Fibroblast of skin of left quadriceps (primary cell): Measurements from ENCODE around the gene PLEKHG4.

Experiments
- DNase-seq, 2 experiments: peaks; one replicate each; pipeline ENCODE4 v3.0.0-alpha.2; 2013; ENCODE audit warnings: low read depth in 2 of 2

The PLEKHG4 gene, protein sequence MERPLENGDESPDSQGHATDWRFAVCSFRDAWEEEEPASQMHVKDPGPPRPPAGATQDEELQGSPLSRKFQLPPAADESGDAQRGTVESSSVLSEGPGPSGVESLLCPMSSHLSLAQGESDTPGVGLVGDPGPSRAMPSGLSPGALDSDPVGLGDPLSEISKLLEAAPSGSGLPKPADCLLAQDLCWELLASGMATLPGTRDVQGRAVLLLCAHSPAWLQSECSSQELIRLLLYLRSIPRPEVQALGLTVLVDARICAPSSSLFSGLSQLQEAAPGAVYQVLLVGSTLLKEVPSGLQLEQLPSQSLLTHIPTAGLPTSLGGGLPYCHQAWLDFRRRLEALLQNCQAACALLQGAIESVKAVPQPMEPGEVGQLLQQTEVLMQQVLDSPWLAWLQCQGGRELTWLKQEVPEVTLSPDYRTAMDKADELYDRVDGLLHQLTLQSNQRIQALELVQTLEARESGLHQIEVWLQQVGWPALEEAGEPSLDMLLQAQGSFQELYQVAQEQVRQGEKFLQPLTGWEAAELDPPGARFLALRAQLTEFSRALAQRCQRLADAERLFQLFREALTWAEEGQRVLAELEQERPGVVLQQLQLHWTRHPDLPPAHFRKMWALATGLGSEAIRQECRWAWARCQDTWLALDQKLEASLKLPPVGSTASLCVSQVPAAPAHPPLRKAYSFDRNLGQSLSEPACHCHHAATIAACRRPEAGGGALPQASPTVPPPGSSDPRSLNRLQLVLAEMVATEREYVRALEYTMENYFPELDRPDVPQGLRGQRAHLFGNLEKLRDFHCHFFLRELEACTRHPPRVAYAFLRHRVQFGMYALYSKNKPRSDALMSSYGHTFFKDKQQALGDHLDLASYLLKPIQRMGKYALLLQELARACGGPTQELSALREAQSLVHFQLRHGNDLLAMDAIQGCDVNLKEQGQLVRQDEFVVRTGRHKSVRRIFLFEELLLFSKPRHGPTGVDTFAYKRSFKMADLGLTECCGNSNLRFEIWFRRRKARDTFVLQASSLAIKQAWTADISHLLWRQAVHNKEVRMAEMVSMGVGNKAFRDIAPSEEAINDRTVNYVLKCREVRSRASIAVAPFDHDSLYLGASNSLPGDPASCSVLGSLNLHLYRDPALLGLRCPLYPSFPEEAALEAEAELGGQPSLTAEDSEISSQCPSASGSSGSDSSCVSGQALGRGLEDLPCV

GRCh38 chr16:67279296-67280089, at the start of gene PLEKHG4:
PLEKHG4 (plus strand) TSS chr16:67279532; CDS start chr16:67280045, 513 bp downstream.
- peak; percentile 50 for DNase-seq

- no peak for DNase-seq
Measured at GRCh38 chr16:67229906-67230808, 49.2 kb upstream of the PLEKHG4 start.

DNA sequence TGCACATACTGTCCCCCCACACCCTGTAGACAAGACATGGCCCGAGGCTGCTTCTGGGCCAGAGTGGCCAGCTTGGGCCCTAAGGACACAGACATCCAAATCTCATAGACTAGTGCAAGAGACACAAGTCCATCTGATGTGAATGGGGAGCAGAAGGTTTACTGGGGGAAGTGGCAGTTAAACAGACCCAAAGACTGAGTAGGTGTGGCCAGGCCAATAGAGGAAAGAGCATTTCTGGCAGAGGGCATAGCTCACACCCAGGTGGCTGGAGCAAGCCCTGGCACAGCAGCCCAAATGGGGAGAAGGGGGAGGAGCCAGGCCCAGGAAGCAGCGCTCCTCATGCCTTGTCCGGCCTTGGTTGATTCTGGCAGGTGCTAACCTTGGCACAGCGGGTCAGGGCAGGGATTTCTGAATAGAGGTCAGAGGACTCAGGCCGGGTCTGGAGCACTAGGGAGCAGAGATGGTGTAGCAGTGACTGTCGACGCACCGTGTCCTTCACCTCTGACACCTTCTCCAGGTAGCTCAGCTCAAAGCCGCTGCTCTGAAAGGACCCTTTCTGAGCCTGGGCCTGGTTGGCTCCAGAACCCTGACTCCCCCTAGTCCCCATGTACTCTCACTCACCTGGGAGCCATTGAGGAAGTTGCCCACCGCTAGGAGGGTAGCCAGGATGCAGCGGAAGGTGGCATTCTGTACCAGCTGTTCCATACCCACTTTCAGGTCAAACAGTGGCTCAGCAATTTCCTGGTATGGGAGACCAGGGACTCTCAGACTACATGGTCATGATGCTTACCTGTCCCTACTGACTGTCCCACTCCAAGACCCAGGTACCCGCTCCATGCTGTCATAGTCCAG, 48.3 kb upstream of the PLEKHG4 start:
- DNase-seq: no peak

DNA sequence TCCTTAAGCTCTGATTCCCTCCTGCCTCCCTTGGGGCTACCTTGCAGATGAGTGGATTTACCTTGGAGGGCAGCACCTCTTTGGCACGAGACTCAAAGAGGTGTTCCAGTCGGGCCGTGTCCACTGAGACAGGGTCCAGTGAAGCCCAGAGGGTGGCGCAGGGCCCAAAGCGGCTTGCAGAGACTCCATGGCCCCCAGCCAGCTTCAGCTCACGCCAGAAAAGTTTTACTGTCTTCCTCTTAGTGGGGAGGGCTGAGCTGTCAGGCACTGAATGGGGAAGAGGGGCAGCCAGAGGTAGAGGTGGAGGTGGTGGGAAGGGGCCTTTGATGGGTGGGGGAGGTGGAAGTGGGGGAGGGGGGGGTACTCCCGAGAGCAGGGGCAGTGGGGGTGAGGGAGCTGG, 45.7 kb upstream of the PLEKHG4 start:
- DNase-seq: no peak

- no peak for DNase-seq
Measured at GRCh38 chr16:67234180-67234597, 45.1 kb upstream of the PLEKHG4 start.

DNA sequence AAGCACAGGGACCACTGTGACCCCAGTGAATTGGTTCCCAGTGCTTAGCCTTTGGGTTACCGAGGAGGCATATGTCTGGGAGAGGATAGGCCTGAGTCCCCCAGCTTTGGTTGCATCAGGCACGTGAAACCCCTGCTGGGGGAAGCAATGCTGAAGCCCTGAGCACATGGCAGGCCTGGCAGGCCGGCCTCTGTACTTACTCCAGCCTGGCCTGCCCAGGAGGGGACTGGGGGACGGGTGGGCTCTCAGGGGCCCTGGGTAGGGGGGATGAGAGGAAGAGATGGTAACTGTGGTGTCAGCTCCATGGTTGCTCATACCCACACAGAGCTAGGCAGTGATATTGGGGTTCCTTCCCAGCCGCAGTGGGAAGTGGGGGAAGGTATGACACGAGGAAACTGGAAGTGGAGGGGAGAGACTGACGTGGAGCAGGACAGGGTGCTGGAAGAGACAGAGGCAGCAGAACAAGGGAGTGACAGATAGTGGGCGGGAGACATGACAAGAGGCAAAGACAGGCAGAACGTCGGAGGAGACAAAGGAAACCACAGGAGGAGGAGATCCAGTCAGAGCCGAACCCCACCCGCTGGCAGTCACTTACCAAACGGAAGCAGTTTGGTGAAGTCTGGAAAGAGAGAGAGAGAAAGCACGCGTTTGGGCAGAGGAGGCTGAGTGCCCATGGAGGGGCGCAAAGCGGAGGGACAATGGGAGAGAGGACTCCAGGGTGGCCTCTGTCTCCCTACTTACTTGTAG, 43.3 kb upstream of the PLEKHG4 start:
- no peak for DNase-seq

- no peak for DNase-seq
Measured at GRCh38 chr16:67236563-67237395, 42.6 kb upstream of the PLEKHG4 start.

DNA sequence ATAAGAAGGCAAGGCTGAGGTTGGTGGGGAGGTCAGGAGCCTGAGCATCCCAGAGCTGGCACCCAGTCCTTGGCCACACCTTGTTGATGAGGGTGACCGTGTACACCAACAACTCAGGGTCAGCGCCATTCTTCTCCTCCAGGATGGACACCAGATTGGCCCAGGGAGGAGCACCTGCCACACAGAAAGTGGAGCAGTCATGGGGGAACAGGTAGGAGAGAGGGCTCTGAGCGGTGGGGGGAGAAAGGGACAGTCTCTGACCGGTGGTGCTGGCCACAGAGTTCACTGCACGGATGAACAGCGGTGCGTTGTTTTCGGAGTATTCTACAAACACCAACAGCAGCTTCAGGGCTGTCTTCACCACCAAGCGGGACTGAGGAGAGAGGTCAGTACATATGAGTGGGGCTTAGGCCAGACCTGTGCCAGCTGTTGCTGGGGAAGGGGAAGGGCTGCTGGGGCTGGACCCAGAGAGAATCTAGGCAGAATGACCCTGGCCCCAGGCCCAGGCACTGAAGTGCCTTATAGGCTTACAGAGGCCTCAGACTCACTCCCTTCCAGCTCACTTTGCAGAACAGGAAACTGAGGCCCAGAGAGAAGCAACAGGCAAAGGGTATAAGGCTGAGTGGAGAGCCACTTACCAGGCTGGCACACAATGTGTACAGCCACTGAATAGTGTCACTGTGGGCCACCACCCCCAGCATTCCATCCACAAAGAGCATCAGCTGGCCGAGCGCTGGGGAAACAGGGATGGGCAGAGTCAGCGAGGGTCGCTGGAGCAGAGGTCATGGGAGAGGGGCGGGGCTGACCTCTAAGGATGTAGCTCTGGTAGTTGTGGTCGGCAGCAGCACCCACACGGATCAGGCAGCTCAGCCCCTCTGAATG, 41.7 kb upstream of the PLEKHG4 start:
- DNase-seq: no peak

GRCh38 chr16:67238278-67238575, 41.1 kb upstream of the PLEKHG4 start:
- DNase-seq: no peak

GRCh38 chr16:67238806-67239470, 40.4 kb upstream of the PLEKHG4 start:
- DNase-seq: no peak

DNA sequence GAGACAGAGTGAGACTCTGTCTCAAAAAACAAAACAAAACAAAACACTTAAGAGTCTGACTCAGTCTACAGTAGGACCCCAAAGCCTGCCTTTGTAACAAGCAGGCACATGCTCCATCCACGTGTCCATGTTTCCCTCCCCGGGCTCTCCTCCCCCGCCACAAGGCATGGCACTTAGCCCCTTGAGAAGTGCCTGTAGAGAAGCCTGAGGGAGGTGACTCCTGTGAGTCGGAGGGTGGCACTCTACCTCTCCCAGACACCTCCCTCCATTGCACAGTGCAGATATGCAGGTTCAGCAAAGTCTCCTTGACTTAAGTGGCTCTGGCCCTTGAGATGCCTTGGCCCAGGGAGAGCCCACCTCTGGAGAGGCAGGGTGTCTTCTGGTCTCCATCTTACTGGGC, 38.8 kb upstream of the PLEKHG4 start:
- no peak for DNase-seq

GRCh38 chr16:67241008-67241900, 38.1 kb upstream of the PLEKHG4 start:
- peak; percentile 51 to 52 for DNase-seq

DNA sequence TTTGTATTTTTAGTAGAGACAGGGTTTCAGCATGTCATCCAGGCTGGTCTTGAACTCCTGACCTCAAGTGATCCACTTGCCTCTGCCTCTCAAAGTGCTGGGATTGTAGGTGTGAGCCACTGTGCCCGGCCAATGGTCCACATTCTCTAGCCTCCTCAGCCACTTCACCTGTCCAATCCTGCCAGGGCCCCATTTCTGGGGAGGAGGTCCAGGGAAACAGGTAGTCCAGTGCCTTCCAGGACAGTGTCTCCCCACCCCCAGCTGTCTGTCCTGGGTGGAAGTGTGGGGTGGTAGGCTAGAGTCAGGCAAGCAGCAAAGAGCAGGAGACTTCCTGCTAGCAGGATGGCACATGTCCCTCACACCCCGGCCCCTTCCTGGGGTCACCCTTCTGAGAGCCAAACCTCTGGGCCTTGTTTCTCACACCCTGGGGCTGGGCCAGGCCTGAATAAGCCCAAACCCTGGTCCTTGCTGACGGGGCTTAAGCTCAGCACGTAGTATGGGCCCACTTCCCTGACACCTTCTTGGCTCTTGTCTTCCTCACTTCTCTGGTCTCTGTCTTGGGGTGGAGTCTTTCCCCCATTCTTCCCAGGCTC, 37.1 kb upstream of the PLEKHG4 start:
- DNase-seq: no peak

- no peak for DNase-seq
Measured at GRCh38 chr16:67243481-67243880, 35.9 kb upstream of the PLEKHG4 start.
